Measurements from ENCODE around the gene ANKRD17.

ANKRD17 gene

GRCh38 chr4:73139991-73140390 lies 118.6 kb downstream of the ANKRD17 start:
- H3K4me3 ChIP-seq (ENCODE audit: low read depth, low read length), result no peak overlapping the region
- POLR2A ChIA-PET, result no interaction called here
- H3K9me3 ChIP-seq (ENCODE audit: control insufficient read depth, insufficient read depth, low read depth, low read length), result no peaks in the 10 kb centered on the region
- TF ChIP-seq WT1 (tag by site-specific recombination; IDR thresholded peaks at IDR 0.05) (no peak), ZNF518A (tag by site-specific recombination; conservative IDR thresholded peaks at IDR 0.05; ENCODE audit: low read depth) (no peak), GLIS2 (tag by site-specific recombination; IDR thresholded peaks at IDR 0.05) (no peak), ZNF473 (tag by site-specific recombination; IDR thresholded peaks at IDR 0.05) (no peak), ZNF664 (tag by site-specific recombination; IDR thresholded peaks at IDR 0.05) (no peak), ZBTB44 (tag by site-specific recombination; IDR thresholded peaks at IDR 0.05) (no peak), ZNF398 (tag by site-specific recombination; IDR thresholded peaks at IDR 0.05) (no peak), BCL6B (tag by site-specific recombination; IDR thresholded peaks at IDR 0.05) (no peak), ZNF514 (tag by site-specific recombination; IDR thresholded peaks at IDR 0.05) (no peak), ZNF350 (tag by site-specific recombination; IDR thresholded peaks at IDR 0.05) (no peak), ZFHX2 (tag by site-specific recombination; conservative IDR thresholded peaks at IDR 0.05) (no peak)
- H3K4me1 ChIP-seq (ENCODE audit: control insufficient read depth, insufficient read depth, low read length), result no peaks in the 10 kb centered on the region
- peaks cover 11 to 84% of the 10 kb centered on the region in 2 experiments; a peak in 2 of 3 replicates for H3K36me3 ChIP-seq (ENCODE audit: control insufficient read depth in 2 of 2, insufficient read depth in 1 of 2, low read length in 2 of 2)
- CTCF ChIA-PET, result no interaction called here
- no peak overlapping the region for H3K27ac ChIP-seq (ENCODE audit: extremely low read depth, low read depth, low read length)

GRCh38 chr4:73139245-73139644 lies 119.4 kb downstream of the ANKRD17 start:
- POLR2A ChIA-PET, result no interaction called here
- TF ChIP-seq ZNF423 (tag by site-specific recombination; IDR thresholded peaks at IDR 0.05) (no peak), ZNF416 (tag by site-specific recombination; IDR thresholded peaks at IDR 0.05) (no peak), ZNF518A (tag by site-specific recombination; conservative IDR thresholded peaks at IDR 0.05; ENCODE audit: low read depth) (no peak), ZNF157 (tag by site-specific recombination; IDR thresholded peaks at IDR 0.05) (no peak), ZNF274 (IDR thresholded peaks at IDR 0.05; ENCODE audit: low read length) (no peak), ZNF274 (tag by site-specific recombination; IDR thresholded peaks at IDR 0.05; ENCODE audit: borderline replicate concordance) (no peak), ZNF214 (tag by site-specific recombination; IDR thresholded peaks at IDR 0.05; ENCODE audit: borderline replicate concordance) (no peak), ZNF202 (tag by site-specific recombination; IDR thresholded peaks at IDR 0.05; ENCODE audit: borderline replicate concordance) (no peak), GLI2 (tag by site-specific recombination; IDR thresholded peaks at IDR 0.05; ENCODE audit: borderline replicate concordance, low read depth) (no peak), OSR2 (tag by site-specific recombination; IDR thresholded peaks at IDR 0.05) (no peak), ZNF394 (tag by site-specific recombination; IDR thresholded peaks at IDR 0.05; ENCODE audit: borderline replicate concordance) (no peak)

More at GRCh38 chr4:73139245-73139644, 119.4 kb downstream of the ANKRD17 start:
- Histone ChIP-seq H3K27ac (ENCODE audit: extremely low read depth, low read depth, low read length) (no peak overlapping the region), H3K36me3 (ENCODE audit: control insufficient read depth in 2 of 2, insufficient read depth in 1 of 2, low read length in 2 of 2) (peaks cover 15 to 82% of the 10 kb centered on the region in 2 experiments; a peak in 2 of 3 replicates), H3K4me3 (ENCODE audit: low read depth, low read length) (no peak overlapping the region), H3K4me1 (ENCODE audit: control insufficient read depth, insufficient read depth, low read length) (no peaks in the 10 kb centered on the region), H3K9me3 (ENCODE audit: control insufficient read depth, insufficient read depth, low read depth, low read length) (no peaks in the 10 kb centered on the region)
- CTCF ChIA-PET, result no interaction called here
